OCI-LY3 (cell line): ENCODE measurements around the gene KLF7.

ENCODE experiments used
- CTCF ChIP-seq: fragments of 200-600, 300-600 bp; sonication (generic); IDR thresholded peaks from 2 replicates; pipeline ENCODE4 v1.5.1; 2014; ENCODE audit warnings: antibody characterized with exemption, low read length, low read depth
- EZH2phosphoT487 ChIP-seq: fragments of 200-600 bp; shearing (Covaris generic); IDR thresholded peaks from 2 replicates; pipeline ENCODE4 v1.6.1; 2018; ENCODE audit warnings: antibody characterized with exemption, mixed run types, low read depth

GRCh38 chr2:207161247-207162123 lies 4.3 kb downstream of the KLF7 start:
- no peak for TF ChIP-seq CTCF
- no peak for TF ChIP-seq EZH2phosphoT487
